Measurements from ENCODE around the gene ZCCHC14.
"Not testable (repeated sequence)": the region's sequence is repeated elsewhere in the genome, so short reads cannot be mapped to it uniquely, and the experiment has no call there.

ZCCHC14 gene

GRCh38 chr16:87409153-87409552 is 83.7 kb downstream of the ZCCHC14 start:
- DNase-seq (ENCODE audit: low read depth): no peak

GRCh38 chr16:87407511-87408112 is 85.2 kb downstream of the ZCCHC14 start:
- no peak for DNase-seq (ENCODE audit: low read depth)

- no peak for DNase-seq (ENCODE audit: low read depth)
Observed at GRCh38 chr16:87406495-87407088, 86.2 kb downstream of the ZCCHC14 start.

GRCh38 chr16:87404764-87405625 is 87.8 kb downstream of the ZCCHC14 start:
- DNase-seq (ENCODE audit: low read depth): no peak

- no peak for DNase-seq (ENCODE audit: low read depth)
Observed at GRCh38 chr16:87395181-87395842, 97.5 kb downstream of the ZCCHC14 start.

GRCh38 chr16:87393680-87394055 is 99.2 kb downstream of the ZCCHC14 start:
- no peak for DNase-seq (ENCODE audit: low read depth)

- DNase-seq (ENCODE audit: low read depth): peak; percentile 27
Observed at GRCh38 chr16:87392821-87393679, 99.8 kb downstream of the ZCCHC14 start.

GRCh38 chr16:87391950-87392820 is 100.6 kb downstream of the ZCCHC14 start, which contains the start of gene MAP1LC3B:
TSS of gene MAP1LC3B (plus strand) at chr16:87392336. CDS start at chr16:87392428, 92 bp downstream.
- peak; percentile 96 for DNase-seq (ENCODE audit: low read depth)

GRCh38 chr16:87391324-87391949 is 101.4 kb downstream of the ZCCHC14 start:
- DNase-seq (ENCODE audit: low read depth): peak; percentile 39

GRCh38 chr16:87390641-87391323 is 102.0 kb downstream of the ZCCHC14 start:
- no peak for DNase-seq (ENCODE audit: low read depth)

- DNase-seq (ENCODE audit: low read depth): not testable (repeated sequence)
Observed at GRCh38 chr16:87389914-87390313, 102.9 kb downstream of the ZCCHC14 start.

GRCh38 chr16:87389245-87389644 is 103.6 kb downstream of the ZCCHC14 start:
- no peak for DNase-seq (ENCODE audit: low read depth)

GRCh38 chr16:87388818-87389134 is 104.0 kb downstream of the ZCCHC14 start:
- DNase-seq (ENCODE audit: low read depth): no peak

GRCh38 chr16:87387942-87388817 is 104.6 kb downstream of the ZCCHC14 start:
- peak; percentile 99 for DNase-seq (ENCODE audit: low read depth)

- DNase-seq (ENCODE audit: low read depth): not testable (repeated sequence)
Observed at GRCh38 chr16:87384875-87385167, 108.0 kb downstream of the ZCCHC14 start.

GRCh38 chr16:87384162-87384874 is 108.5 kb downstream of the ZCCHC14 start:
- DNase-seq (ENCODE audit: low read depth): no peak

GRCh38 chr16:87383505-87384161 is 109.2 kb downstream of the ZCCHC14 start, which contains the start of gene FBXO31:
TSS of gene FBXO31 (minus strand) at chr16:87383776. CDS start at chr16:87383744, 32 bp downstream.
- peak; percentile 90 for DNase-seq (ENCODE audit: low read depth)
